ENCODE data around the gene C11orf97.
"Not testable (repeated sequence)": the region's sequence is repeated elsewhere in the genome, so short reads cannot be mapped to it uniquely, and the experiment has no call there.

The C11orf97 gene

DNA sequence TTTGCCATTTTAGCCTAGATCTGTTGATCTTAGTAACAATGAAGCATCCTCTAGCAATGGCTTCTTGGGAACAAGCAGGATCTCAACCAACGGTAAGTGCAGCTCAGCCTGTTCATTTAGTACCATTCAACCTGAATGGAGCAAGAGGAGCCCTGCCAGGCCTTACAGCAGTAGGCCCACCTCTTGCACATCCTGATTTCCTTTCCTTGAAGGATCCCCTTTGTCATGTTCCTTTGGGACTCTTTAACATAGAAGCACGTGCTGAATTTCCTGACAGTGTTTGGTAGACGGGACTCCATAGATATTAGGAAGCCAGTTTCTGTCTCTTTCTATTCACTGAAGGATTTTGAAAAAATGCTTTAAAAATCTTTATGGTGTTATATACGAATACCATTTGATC is 56.5 kb downstream of the C11orf97 start:
- no peak overlapping the region for H3K9ac ChIP-seq (ENCODE audit: low read length)
- H3K27me3 ChIP-seq (replicated peaks; ENCODE audit: insufficient read depth, low read length): no peaks in the 10 kb centered on the region
- H3F3A ChIP-seq (ENCODE audit: insufficient read depth, low read length): no peaks in the 10 kb centered on the region

DNA sequence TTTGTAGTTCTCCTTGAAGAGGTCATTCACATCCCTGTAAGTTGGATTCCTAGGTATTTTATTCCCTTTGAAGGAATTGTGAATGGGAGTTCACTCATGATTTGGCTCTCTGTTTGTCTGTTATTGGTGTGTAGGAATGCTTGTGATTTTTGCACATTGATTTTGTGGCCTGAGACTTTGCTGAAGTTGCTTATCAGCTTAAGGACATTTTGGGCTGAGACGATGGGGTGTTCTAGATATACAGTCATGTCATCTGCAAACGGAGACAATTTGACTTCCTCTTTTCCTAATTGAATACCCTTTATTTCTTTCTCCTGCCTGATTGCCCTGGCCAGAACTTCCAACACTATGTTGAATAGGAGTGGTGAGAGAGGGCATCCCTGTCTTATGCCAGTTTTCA is 60.7 kb downstream of the C11orf97 start:
- H3K36me3 ChIP-seq (replicated peaks; ENCODE audit: insufficient read depth, low read length); H3K79me2 ChIP-seq (ENCODE audit: low read length); DNase-seq; H3K9me3 ChIP-seq (replicated peaks; ENCODE audit: insufficient read depth, low read length); H4K20me1 ChIP-seq (ENCODE audit: insufficient read depth, low read length); H2AFZ ChIP-seq (ENCODE audit: low read length); H3K9ac ChIP-seq (ENCODE audit: low read length); H3F3A ChIP-seq (ENCODE audit: insufficient read depth, low read length); H3K4me1 ChIP-seq (ENCODE audit: low read length); H3K4me3 ChIP-seq (ENCODE audit: low read length); H3K27ac ChIP-seq (ENCODE audit: low read length); H3K9me2 ChIP-seq (replicated peaks; ENCODE audit: insufficient read depth, low read length); H3K27me3 ChIP-seq (replicated peaks; ENCODE audit: insufficient read depth, low read length); H3K4me2 ChIP-seq (ENCODE audit: low read depth, low read length): not testable (repeated sequence)

More for the DNA sequence above, 56.5 kb downstream of the C11orf97 start:
- Histone ChIP-seq H3K9me2 (replicated peaks; ENCODE audit: insufficient read depth, low read length) (no peaks in the 10 kb centered on the region), H3K79me2 (ENCODE audit: low read length) (no peaks in the 10 kb centered on the region), H3K4me1 (ENCODE audit: low read length) (no peaks in the 10 kb centered on the region), H3K27ac (ENCODE audit: low read length) (no peak overlapping the region), H3K36me3 (replicated peaks; ENCODE audit: insufficient read depth, low read length) (no peaks in the 10 kb centered on the region), H4K20me1 (ENCODE audit: insufficient read depth, low read length) (no peaks in the 10 kb centered on the region), H2AFZ (ENCODE audit: low read length) (no peak overlapping the region), H3K4me3 (ENCODE audit: low read length) (no peak overlapping the region), H3K9me3 (replicated peaks; ENCODE audit: insufficient read depth, low read length) (no peaks in the 10 kb centered on the region), H3K4me2 (ENCODE audit: low read depth, low read length) (no peak overlapping the region)
- TF ChIP-seq, protein P1, sequence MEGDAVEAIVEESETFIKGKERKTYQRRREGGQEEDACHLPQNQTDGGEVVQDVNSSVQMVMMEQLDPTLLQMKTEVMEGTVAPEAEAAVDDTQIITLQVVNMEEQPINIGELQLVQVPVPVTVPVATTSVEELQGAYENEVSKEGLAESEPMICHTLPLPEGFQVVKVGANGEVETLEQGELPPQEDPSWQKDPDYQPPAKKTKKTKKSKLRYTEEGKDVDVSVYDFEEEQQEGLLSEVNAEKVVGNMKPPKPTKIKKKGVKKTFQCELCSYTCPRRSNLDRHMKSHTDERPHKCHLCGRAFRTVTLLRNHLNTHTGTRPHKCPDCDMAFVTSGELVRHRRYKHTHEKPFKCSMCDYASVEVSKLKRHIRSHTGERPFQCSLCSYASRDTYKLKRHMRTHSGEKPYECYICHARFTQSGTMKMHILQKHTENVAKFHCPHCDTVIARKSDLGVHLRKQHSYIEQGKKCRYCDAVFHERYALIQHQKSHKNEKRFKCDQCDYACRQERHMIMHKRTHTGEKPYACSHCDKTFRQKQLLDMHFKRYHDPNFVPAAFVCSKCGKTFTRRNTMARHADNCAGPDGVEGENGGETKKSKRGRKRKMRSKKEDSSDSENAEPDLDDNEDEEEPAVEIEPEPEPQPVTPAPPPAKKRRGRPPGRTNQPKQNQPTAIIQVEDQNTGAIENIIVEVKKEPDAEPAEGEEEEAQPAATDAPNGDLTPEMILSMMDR (IDR thresholded peaks at IDR 0.05; ENCODE audit: low read length): no peak
- TF ChIP-seq EZH2 (optimal IDR thresholded peaks at IDR 0.05; ENCODE audit: low read depth, low read length) (no peak), EZH2phosphoT487 (IDR thresholded peaks at IDR 0.05; ENCODE audit: low read length) (no peak)
- no peak for DNase-seq

DNA sequence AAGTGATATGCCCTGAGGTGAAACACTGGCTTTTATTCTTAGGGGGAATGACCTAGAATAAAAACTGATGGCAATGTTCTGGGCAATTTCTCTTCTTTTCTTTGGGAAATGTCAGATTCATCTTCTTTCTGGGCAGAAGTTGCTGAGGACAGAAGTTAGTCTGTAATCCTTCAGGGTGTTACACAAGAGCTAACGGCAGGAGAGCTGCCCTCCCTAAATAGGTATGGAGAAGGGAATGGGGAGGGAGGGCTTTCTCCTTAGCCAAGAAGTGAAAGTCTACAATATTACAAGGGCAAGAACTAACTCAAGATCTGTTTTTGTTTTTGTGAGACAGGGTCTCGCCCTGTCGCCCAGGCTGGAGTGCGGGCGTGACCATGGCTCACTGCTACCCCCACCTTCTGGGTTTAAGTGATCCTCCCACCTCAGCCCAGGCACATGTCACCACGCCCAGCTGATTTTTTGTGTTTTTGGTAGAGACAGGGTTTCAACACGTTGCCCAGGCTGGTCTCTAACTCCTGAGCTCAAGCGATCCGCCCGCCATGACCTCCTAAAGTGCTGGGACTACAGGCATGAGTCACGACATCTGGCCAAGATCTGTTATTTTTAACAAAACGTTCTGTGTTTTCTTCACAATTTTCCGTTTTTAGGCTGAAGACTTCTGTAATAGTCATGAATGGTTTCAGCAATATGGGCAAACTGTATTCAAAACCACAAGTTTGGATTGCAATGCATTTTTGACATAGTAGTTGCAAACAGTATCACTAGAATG is 62.1 kb downstream of the C11orf97 start:
- Histone ChIP-seq H3F3A (ENCODE audit: insufficient read depth, low read length) (no peaks in the 10 kb centered on the region), H3K4me3 (ENCODE audit: low read length) (no peak overlapping the region), H3K79me2 (ENCODE audit: low read length) (no peaks in the 10 kb centered on the region), H3K9me2 (replicated peaks; ENCODE audit: insufficient read depth, low read length) (no peaks in the 10 kb centered on the region), H2AFZ (ENCODE audit: low read length) (no peak overlapping the region), H3K27me3 (replicated peaks; ENCODE audit: insufficient read depth, low read length) (no peaks in the 10 kb centered on the region), H4K20me1 (ENCODE audit: insufficient read depth, low read length) (no peaks in the 10 kb centered on the region), H3K4me2 (ENCODE audit: low read depth, low read length) (no peak overlapping the region), H3K9ac (ENCODE audit: low read length) (no peak overlapping the region), H3K36me3 (replicated peaks; ENCODE audit: insufficient read depth, low read length) (no peaks in the 10 kb centered on the region), H3K4me1 (ENCODE audit: low read length) (no peaks in the 10 kb centered on the region), H3K27ac (ENCODE audit: low read length) (no peak overlapping the region), H3K9me3 (replicated peaks; ENCODE audit: insufficient read depth, low read length) (no peaks in the 10 kb centered on the region)
- no peak for DNase-seq
- no peak for TF ChIP-seq EZH2phosphoT487 (IDR thresholded peaks at IDR 0.05; ENCODE audit: low read length)
- no peak for TF ChIP-seq EZH2 (optimal IDR thresholded peaks at IDR 0.05; ENCODE audit: low read depth, low read length)
- TF ChIP-seq, protein P1 (IDR thresholded peaks at IDR 0.05; ENCODE audit: low read length): no peak

DNA sequence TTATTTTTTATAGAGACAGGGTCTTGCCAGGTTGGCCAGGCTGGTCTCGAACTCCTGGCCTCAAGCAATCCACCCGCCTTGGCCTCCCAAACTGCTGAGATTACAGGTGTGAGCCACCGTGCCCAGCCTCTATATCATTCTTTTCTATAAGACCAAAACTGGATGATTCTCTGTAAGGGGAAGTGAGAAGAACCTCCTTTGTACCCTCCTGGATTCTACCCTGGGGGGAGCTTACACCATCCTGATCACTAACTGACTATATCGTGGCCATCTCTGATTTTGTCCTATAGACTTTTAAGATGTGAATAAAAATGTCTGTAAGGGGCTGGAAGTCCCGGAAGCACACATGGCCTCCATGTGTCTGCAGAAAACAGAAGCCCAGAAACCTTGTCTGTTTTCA is 64.0 kb downstream of the C11orf97 start:
- H3K36me3 ChIP-seq (replicated peaks; ENCODE audit: insufficient read depth, low read length): no peaks in the 10 kb centered on the region
- H3F3A ChIP-seq (ENCODE audit: insufficient read depth, low read length): no peaks in the 10 kb centered on the region
- H3K4me2 ChIP-seq (ENCODE audit: low read depth, low read length): no peak overlapping the region
- H3K79me2 ChIP-seq (ENCODE audit: low read length): no peaks in the 10 kb centered on the region
- no peaks in the 10 kb centered on the region for H3K9me2 ChIP-seq (replicated peaks; ENCODE audit: insufficient read depth, low read length)
- no peaks in the 10 kb centered on the region for H4K20me1 ChIP-seq (ENCODE audit: insufficient read depth, low read length)
- no peaks in the 10 kb centered on the region for H3K4me1 ChIP-seq (ENCODE audit: low read length)
- H3K27ac ChIP-seq (ENCODE audit: low read length): no peak overlapping the region
- no peak overlapping the region for H2AFZ ChIP-seq (ENCODE audit: low read length)
- H3K4me3 ChIP-seq (ENCODE audit: low read length): no peak overlapping the region
- no peak overlapping the region for H3K9ac ChIP-seq (ENCODE audit: low read length)
- H3K9me3 ChIP-seq (replicated peaks; ENCODE audit: insufficient read depth, low read length): no peaks in the 10 kb centered on the region
- no peaks in the 10 kb centered on the region for H3K27me3 ChIP-seq (replicated peaks; ENCODE audit: insufficient read depth, low read length)
- TF ChIP-seq EZH2 (optimal IDR thresholded peaks at IDR 0.05; ENCODE audit: low read depth, low read length) (no peak), EZH2phosphoT487 (IDR thresholded peaks at IDR 0.05; ENCODE audit: low read length) (no peak)
- TF ChIP-seq, protein P1 (IDR thresholded peaks at IDR 0.05; ENCODE audit: low read length): no peak
- no peak for DNase-seq

Measured in MM.1S (cell line).